CD1c-positive myeloid dendritic cell (primary cell): ENCODE results near the gene RALGPS2.
"Not testable (repeated sequence)": the region's sequence is repeated elsewhere in the genome, so short reads cannot be mapped to it uniquely, and the experiment has no call there.

Source experiments
- DNase-seq: peaks from one replicate; pipeline ENCODE4 v3.0.0-alpha.2; 2016; ENCODE audit errors: extremely low spot score

The RALGPS2 gene

GRCh38 chr1:178942285-178943198 is 217.5 kb downstream of the RALGPS2 start:
- DNase-seq, result no peak

- no peak for DNase-seq
These were observed 219.7 kb downstream of the RALGPS2 start for GRCh38 chr1:178944729-178945128.

- no peak for DNase-seq
These were observed 220.8 kb downstream of the RALGPS2 start for GRCh38 chr1:178945763-178946266.

- no peak for DNase-seq
These were observed 221.4 kb downstream of the RALGPS2 start for GRCh38 chr1:178946416-178946815.

- no peak for DNase-seq
These were observed 222.0 kb downstream of the RALGPS2 start for GRCh38 chr1:178946855-178947676.

- DNase-seq, result no peak
These were observed 222.6 kb downstream of the RALGPS2 start for GRCh38 chr1:178947677-178947981.

GRCh38 chr1:178948676-178949075 is 223.6 kb downstream of the RALGPS2 start:
- no peak for DNase-seq

- not testable (repeated sequence) for DNase-seq
These were observed 224.8 kb downstream of the RALGPS2 start for GRCh38 chr1:178949866-178950265.

GRCh38 chr1:178951600-178951999 is 226.6 kb downstream of the RALGPS2 start:
- no peak for DNase-seq

GRCh38 chr1:178953034-178953433 is 228.0 kb downstream of the RALGPS2 start:
- DNase-seq, result no peak

GRCh38 chr1:178953538-178954324 is 228.7 kb downstream of the RALGPS2 start:
- DNase-seq, result no peak

- peak; percentile 33 for DNase-seq
These were observed 229.3 kb downstream of the RALGPS2 start for GRCh38 chr1:178954325-178954690.

- DNase-seq, result no peak
These were observed 229.9 kb downstream of the RALGPS2 start for GRCh38 chr1:178954937-178955336.

GRCh38 chr1:178955391-178955954 is 230.4 kb downstream of the RALGPS2 start:
- no peak for DNase-seq

- DNase-seq, result no peak
These were observed 233.4 kb downstream of the RALGPS2 start for GRCh38 chr1:178958491-178958890.

- no peak for DNase-seq
These were observed 234.8 kb downstream of the RALGPS2 start for GRCh38 chr1:178959543-178960460.

- no peak for DNase-seq
These were observed 235.6 kb downstream of the RALGPS2 start for GRCh38 chr1:178960482-178961240.

GRCh38 chr1:178961331-178961730 is 236.3 kb downstream of the RALGPS2 start:
- no peak for DNase-seq

GRCh38 chr1:178961868-178962267 is 236.8 kb downstream of the RALGPS2 start:
- DNase-seq, result no peak
